ENCODE data around the gene HPSE2.

GRCh38 chr10:98446151-98446660 lies 789.4 kb downstream of the HPSE2 start:
- no peak for TF ChIP-seq REST (IDR thresholded peaks at IDR 0.05; ENCODE audit: low read depth)
- no peak for TF ChIP-seq POLR2A (IDR thresholded peaks at IDR 0.05; ENCODE audit: borderline replicate concordance, extremely low read depth, insufficient read depth, insufficient read length)
- no peak for TF ChIP-seq EZH2 (IDR thresholded peaks at IDR 0.05)
- TF ChIP-seq, protein P1, sequence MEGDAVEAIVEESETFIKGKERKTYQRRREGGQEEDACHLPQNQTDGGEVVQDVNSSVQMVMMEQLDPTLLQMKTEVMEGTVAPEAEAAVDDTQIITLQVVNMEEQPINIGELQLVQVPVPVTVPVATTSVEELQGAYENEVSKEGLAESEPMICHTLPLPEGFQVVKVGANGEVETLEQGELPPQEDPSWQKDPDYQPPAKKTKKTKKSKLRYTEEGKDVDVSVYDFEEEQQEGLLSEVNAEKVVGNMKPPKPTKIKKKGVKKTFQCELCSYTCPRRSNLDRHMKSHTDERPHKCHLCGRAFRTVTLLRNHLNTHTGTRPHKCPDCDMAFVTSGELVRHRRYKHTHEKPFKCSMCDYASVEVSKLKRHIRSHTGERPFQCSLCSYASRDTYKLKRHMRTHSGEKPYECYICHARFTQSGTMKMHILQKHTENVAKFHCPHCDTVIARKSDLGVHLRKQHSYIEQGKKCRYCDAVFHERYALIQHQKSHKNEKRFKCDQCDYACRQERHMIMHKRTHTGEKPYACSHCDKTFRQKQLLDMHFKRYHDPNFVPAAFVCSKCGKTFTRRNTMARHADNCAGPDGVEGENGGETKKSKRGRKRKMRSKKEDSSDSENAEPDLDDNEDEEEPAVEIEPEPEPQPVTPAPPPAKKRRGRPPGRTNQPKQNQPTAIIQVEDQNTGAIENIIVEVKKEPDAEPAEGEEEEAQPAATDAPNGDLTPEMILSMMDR (IDR thresholded peaks at IDR 0.05 in 2 of 3, conservative IDR thresholded peaks at IDR 0.05 in 1 of 3; ENCODE audit: borderline replicate concordance in 1 of 3, insufficient read depth in 1 of 3, low read depth in 2 of 3, low read length in 2 of 3), result no peak
- no peak for TF ChIP-seq POLR2AphosphoS5 (IDR thresholded peaks at IDR 0.05; ENCODE audit: low read depth, low read length)
- TF ChIP-seq, protein P2, sequence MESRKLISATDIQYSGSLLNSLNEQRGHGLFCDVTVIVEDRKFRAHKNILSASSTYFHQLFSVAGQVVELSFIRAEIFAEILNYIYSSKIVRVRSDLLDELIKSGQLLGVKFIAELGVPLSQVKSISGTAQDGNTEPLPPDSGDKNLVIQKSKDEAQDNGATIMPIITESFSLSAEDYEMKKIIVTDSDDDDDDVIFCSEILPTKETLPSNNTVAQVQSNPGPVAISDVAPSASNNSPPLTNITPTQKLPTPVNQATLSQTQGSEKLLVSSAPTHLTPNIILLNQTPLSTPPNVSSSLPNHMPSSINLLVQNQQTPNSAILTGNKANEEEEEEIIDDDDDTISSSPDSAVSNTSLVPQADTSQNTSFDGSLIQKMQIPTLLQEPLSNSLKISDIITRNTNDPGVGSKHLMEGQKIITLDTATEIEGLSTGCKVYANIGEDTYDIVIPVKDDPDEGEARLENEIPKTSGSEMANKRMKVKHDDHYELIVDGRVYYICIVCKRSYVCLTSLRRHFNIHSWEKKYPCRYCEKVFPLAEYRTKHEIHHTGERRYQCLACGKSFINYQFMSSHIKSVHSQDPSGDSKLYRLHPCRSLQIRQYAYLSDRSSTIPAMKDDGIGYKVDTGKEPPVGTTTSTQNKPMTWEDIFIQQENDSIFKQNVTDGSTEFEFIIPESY (IDR thresholded peaks at IDR 0.05; ENCODE audit: extremely low read depth, insufficient replicate concordance, low read length), result no peak
- TF ChIP-seq JUND (IDR thresholded peaks at IDR 0.05), result no peak
- no peak for TF ChIP-seq SIN3A (IDR thresholded peaks at IDR 0.05; ENCODE audit: low read depth)

Data from HCT116 (cell line).